GM13976 (cell line): Measurements from ENCODE around the gene BATF3.
"Not testable (repeated sequence)": the region's sequence is repeated elsewhere in the genome, so short reads cannot be mapped to it uniquely, and the experiment has no call there.

Source experiments
- DNase-seq: peaks from one replicate; pipeline ENCODE4 v3.0.0; 2012; ENCODE audit warnings: low spot score
- in situ Hi-C: fragments of 300-500 bp; cut with MboI; formaldehyde crosslinking; loops from one replicate; pipeline ENCODE4 v1.12.0; 2022; ENCODE audit warnings: low sequenced_read_pairs, mixed read lengths, inconsistent platforms; ENCODE audit not compliant: unreplicated experiment
- TF ChIP-seq, protein P1 (sequence below): IDR thresholded peaks from 2 replicates; pipeline ENCODE4 v1.5.1; 2012; ENCODE audit warnings: borderline replicate concordance, mild to moderate bottlenecking; ENCODE audit not compliant: insufficient read depth; ENCODE audit errors: extremely low read depth, missing control alignments, control extremely low read depth

The BATF3 gene

GRCh38 chr1:212721388-212722247 lies 22.0 kb upstream of the BATF3 start:
- TF ChIP-seq, protein P1, sequence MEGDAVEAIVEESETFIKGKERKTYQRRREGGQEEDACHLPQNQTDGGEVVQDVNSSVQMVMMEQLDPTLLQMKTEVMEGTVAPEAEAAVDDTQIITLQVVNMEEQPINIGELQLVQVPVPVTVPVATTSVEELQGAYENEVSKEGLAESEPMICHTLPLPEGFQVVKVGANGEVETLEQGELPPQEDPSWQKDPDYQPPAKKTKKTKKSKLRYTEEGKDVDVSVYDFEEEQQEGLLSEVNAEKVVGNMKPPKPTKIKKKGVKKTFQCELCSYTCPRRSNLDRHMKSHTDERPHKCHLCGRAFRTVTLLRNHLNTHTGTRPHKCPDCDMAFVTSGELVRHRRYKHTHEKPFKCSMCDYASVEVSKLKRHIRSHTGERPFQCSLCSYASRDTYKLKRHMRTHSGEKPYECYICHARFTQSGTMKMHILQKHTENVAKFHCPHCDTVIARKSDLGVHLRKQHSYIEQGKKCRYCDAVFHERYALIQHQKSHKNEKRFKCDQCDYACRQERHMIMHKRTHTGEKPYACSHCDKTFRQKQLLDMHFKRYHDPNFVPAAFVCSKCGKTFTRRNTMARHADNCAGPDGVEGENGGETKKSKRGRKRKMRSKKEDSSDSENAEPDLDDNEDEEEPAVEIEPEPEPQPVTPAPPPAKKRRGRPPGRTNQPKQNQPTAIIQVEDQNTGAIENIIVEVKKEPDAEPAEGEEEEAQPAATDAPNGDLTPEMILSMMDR: no peak
- no peak for DNase-seq
- in situ Hi-C loops: no loop called here

- in situ Hi-C loops: no loop called here
- no peak for DNase-seq
- TF ChIP-seq, protein P1: no peak
Measured at GRCh38 chr1:212719633-212720032, 20.0 kb upstream of the BATF3 start.

DNA sequence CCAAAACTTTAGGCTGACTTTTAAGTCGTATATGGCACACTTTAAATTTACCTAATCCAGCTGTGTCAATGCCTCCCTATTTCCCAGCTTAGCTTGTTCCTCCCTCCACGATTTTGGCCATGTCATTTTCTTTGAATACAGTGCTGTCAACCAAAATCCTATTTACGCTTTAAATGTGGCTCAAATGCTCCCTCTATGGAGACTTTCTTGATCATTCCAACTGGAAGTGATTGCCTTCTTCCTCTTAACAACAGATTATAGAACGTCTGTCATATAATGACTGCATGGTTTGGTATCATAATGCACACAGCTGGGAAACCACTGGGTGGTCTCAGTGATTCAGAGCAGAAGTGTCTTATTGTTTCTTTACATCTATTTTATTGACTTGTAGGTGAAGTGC lies 18.9 kb upstream of the BATF3 start:
- in situ Hi-C loops: no loop called here
- TF ChIP-seq, protein P1: no peak
- DNase-seq: no peak

DNA sequence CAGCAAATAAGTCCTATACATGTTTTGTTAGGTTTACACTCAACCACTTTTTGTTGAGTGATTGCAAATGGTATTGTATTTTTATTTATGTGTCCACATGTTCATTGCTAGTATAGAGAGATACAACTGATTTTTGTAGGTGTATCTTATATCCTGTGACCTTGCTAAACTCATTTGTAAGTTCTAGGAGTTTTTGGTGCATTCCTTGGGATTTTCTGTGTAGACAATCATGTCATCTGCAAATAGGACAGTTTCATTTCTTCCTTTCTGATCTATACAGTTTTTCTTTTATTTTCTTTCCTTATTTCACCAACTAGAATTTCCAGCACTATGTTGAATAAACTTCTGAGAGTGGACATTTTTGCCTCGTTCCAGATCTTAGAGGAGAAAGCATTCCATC lies 16.5 kb upstream of the BATF3 start:
- TF ChIP-seq, protein P1: no peak
- in situ Hi-C loops: no loop called here
- DNase-seq: no peak

DNA sequence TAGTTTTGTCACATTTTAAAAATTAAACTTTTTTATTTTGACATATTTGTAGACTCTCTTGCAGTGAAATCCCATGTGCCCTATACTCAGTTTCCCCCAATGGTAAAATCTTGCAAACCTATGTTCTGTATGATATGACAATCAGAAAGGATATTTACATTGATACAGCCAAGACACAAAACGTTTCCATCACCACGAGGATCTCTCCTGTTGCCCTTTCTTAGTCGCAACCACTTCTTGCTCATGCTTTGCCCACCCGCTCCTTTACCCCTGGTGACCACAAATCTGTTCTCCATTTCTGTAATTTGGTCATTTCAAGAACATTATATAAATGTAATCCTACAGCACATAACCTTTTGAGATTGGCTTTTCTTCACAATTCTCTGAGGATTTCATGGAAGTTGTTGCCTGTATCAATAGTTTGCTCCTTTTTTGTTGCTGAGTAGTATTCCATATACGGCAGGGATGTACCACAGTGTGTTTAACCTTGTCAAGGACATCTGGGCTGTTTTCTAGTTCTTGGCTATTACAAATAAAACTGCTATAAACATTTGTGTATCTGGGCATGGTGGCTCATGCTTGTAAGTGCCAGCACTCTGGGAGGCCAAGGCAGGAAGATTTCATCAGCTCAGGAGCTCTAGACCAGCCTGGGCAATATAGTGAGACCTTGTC lies 14.0 kb upstream of the BATF3 start:
- TF ChIP-seq, protein P1: no peak
- no peak for DNase-seq
- in situ Hi-C loops: no loop called here

GRCh38 chr1:212712451-212713303 lies 13.0 kb upstream of the BATF3 start:
- TF ChIP-seq, protein P1: no peak
- no peak for DNase-seq
- in situ Hi-C loops: no loop called here

DNA sequence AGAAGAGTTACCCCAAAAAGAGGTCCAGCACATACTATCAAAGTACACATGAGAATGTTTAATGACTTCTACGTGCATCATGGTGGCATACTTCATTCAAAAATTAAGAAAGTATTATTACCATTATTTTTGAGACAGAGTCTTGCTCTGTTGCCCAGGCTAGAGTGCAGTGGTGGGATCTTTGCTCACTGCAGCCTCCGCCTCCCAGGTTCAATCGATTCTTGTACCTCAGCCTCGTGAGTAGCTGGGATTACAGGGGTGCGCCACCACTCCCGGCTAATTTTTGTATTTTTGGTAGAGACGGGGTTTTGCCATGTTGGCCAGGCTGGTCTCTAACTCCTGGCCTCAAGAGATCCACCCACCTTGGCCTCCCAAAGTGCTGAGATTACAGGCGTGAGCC lies 12.3 kb upstream of the BATF3 start:
- DNase-seq, in situ Hi-C loops: not testable (repeated sequence)
